Caki2 (cell line): Measurements from ENCODE around the gene KRTAP10-6. TPM values are rescaled to one million over a fixed set of nuclear protein-coding genes. Genes with fewer than 3 reads are reported as not detected.
"Not testable (repeated sequence)": the region's sequence is repeated elsewhere in the genome, so short reads cannot be mapped to it uniquely, and the experiment has no call there.

Experiments used
- DNase-seq: peaks from one replicate; pipeline ENCODE4 v3.0.0-alpha.2; 2015; ENCODE audit warnings: low read depth
- in situ Hi-C: cut with HindIII; loops from 2 replicates; pipeline ENCODE4 v1.10.0; 2016; ENCODE audit warnings: low sequenced_read_pairs, low pct_unique_long_range_greater_than_20kb, mixed read lengths
- total RNA-seq: library from RNA; depleted of rRNA; stranded (reverse); fragments of >200 nt; shearing (Covaris generic); gene quantifications from 2 replicates; pipeline ENCODE4 v1.2.3, GENCODE V29; 2014; ENCODE audit warnings: low replicate concordance

Gene KRTAP10-6
- total RNA-seq, 1 experiment from 2014 or later, result not detected

DNA sequence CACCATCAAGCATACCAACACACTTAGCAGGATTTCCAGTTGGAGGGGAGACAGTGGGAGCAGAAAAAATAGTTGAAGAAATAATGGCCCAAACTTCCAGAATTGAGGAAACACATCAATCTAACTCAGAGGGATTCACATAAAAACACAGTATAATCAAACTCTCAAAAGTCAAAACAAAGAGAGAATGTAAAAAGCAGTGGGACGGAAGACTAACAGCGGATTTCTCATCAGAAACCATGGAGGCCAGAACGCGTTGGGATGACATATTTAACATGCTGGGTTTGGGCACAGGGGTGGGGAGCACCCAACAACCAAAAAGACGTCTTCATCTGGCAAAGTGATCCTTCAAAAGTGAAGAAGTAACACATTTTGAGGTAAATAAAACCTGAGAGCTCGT lies 27.6 kb upstream of the KRTAP10-6 start:
- in situ Hi-C loops, result no loop called here
- DNase-seq, result no peak

GRCh38 chr21:44618909-44619308 lies 26.6 kb upstream of the KRTAP10-6 start:
- in situ Hi-C loops, result no loop called here
- DNase-seq, result no peak

GRCh38 chr21:44618504-44618903 lies 26.2 kb upstream of the KRTAP10-6 start:
- in situ Hi-C loops, result no loop called here
- no peak for DNase-seq

DNA sequence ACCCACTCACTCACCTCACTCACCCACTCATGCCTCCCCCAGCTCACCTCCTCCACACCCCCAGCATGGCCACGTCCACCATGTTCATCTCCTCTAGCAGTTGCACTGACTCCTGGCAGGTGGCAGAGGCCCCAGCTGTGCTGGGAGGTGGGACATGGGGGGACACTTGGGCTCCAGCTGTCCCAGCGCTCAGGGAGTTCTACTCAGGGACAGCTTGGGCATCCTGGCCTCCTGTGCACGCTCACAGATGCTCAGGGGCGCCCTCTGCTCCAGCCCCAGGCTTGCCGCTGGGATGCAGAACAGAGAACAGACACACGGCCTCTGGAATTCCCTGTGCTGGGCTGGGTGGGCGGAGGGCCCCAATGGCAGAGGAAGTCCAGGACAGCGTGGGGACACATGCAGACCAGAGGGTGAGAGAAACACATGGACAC lies 24.8 kb upstream of the KRTAP10-6 start:
- DNase-seq, result no peak
- in situ Hi-C loops, result no loop called here

DNA sequence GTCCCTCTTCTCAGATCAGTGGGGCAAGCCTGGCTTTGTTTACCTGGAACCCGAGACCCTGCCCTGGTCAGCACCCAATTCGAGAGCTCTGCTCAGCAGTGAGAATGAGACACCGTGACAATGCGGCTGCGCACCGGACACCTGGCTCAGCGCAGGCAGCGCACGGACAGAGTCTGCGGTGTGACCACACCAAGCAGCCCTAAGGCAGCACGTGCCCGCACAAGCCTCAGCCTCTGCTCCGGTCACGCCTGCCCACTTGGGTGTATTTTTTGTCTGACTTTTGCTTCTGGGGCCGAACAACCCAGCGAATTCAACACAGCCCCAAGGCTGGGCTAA lies 24.3 kb upstream of the KRTAP10-6 start:
- DNase-seq, result no peak
- in situ Hi-C loops, result no loop called here

DNA sequence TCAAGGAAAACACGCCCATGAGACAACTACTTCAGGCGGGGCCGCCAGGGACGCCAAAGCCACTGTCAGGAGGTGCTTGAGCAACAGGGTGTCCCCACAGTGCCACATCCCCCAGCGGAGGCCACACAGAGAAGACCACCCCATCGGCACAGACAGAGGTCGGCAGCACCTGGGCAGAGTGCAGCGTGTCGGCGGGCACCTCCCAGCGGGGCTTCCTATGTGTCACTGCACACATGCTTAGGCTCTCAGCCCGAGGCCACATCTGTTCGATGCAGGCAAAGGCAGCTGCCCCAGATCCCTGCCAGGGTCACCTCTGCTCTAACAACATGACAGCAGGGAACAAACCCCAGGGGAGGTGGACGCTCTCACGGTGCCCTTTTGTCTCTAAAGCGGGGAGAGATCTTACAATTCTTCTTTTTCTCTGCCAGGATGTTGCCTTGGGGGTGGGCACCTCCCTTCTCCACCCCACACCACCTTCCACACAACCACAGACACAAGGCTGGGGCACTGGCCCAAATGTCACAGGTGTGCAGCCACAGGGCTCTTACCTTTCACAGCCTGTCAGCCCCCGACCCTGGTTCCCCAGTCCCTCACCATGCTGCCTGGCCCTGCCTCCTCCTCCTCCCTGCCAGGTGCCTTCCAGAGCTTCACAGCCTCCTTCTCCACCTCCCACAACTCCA lies 23.7 kb upstream of the KRTAP10-6 start:
- in situ Hi-C loops, result no loop called here

GRCh38 chr21:44615466-44615865 lies 23.2 kb upstream of the KRTAP10-6 start:
- in situ Hi-C loops, result no loop called here

More for the DNA sequence above, 23.7 kb upstream of the KRTAP10-6 start:
- DNase-seq, result no peak

GRCh38 chr21:44614961-44615391 lies 22.7 kb upstream of the KRTAP10-6 start:
- DNase-seq, result no peak
- in situ Hi-C loops, result no loop called here

More at GRCh38 chr21:44615466-44615865, 23.2 kb upstream of the KRTAP10-6 start:
- DNase-seq, result no peak

GRCh38 chr21:44614161-44614631 lies 21.9 kb upstream of the KRTAP10-6 start:
- in situ Hi-C loops, result no loop called here
- no peak for DNase-seq

DNA sequence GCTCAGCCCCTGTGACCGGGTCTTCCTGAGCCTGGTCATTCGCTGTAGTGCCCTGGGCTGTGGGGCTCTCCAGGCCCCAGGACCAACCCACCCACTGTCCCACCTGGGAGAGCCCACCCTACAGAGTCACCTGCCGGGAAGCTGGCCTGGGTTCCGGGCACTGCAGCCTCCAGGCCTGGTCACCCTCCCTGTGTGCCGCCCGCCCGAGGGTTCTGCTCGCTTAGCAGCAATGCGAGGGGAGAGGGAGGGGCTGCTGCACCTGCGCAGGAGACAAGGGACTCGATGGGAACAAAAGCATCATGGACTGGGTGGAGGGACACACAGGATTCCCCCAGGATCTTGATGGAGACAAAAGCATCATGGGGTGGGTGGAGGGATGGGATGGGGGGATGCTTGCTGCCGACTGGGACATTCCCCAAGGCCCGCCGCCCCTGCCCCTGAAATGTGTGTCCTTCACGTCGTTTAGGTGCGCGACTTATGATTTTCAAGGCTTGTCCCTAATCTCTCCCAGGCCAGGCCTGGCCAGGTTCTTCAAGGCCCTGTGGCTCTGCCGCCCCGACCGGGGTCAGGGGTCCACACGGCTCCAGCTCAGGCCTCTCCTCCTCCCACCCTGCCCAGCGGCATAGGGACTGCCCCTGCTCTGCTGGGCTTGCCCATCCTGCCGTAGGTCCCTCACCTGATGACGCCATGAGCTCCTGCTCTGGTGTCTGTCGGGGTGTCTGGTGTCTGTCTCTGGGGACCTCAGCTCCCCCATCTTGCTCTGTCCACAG lies 21.3 kb upstream of the KRTAP10-6 start:
- in situ Hi-C loops, result no loop called here
- no peak for DNase-seq

GRCh38 chr21:44612669-44613229 lies 20.4 kb upstream of the KRTAP10-6 start:
- in situ Hi-C loops, result no loop called here
- DNase-seq, result no peak

- in situ Hi-C loops, result no loop called here
- DNase-seq, result no peak
These were observed 19.8 kb upstream of the KRTAP10-6 start, which contains the start of gene KRTAP10-8 for GRCh38 chr21:44612029-44612486. Gene KRTAP10-8 (plus strand): TSS chr21:44612079. CDS start chr21:44612101, 22 bp downstream.

DNA sequence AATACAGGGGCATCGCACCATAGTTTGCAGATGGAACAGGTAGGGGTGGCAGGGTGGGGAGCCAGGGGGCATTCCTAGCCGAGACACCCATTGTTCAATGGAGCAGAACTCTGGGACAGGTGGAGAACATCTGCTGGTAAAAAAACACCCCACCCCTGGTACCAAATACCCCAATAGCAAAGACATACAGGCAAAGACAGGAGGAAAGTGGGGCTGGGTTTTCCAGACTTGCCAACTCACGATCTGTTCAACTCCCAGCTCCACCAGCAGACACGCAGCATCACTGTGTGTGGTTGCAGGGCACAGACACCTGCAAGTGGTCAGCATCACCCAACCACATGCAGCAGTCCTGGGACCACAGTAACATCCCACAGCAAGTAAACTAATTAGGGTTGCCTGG lies 19.2 kb upstream of the KRTAP10-6 start:
- DNase-seq, result no peak
- in situ Hi-C loops, result no loop called here

GRCh38 chr21:44610157-44610843 lies 18.0 kb upstream of the KRTAP10-6 start:
- DNase-seq, in situ Hi-C loops: not testable (repeated sequence)

DNA sequence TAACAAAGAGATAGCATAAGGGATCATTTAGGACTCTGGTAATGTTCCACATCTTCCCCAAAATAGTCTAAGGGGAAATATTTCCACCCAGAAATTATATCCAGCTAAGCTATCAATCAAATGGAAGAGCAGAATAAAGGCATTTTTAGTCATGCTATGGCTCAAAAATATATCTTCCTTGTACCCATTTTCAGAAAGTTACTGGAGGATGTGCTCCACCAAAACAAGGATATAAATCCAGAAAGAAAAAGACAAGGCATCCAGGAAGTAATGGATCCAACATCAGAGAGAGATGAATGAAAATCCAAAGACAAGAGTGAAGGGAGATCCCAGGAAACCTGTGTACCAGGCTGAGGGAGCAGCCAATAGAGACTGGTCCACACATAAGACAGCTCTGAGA lies 16.9 kb upstream of the KRTAP10-6 start:
- in situ Hi-C loops, result no loop called here
- DNase-seq, result no peak

GRCh38 chr21:44606495-44606894 lies 14.2 kb upstream of the KRTAP10-6 start:
- in situ Hi-C loops, result no loop called here
- DNase-seq, result no peak

DNA sequence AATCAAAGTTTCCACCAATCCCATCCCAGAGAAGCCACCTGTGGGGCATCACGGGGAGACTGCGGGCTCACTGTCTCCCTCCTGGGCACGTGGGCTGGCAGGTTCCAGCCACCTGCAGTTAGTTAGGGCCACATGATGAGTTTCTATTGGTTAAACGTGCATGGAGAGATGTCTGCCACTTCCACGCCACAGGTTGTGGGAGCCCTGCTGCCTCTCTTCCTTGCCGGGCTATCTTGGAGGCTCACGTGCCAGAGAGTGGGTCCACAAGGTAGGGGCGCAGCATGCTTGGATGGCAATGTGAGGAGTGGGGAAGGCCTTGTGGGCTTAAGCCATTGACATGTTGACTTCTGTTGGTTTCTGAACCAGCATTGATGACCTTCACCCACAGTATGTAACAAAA lies 11.6 kb upstream of the KRTAP10-6 start:
- in situ Hi-C loops, result no loop called here
- no peak for DNase-seq

DNA sequence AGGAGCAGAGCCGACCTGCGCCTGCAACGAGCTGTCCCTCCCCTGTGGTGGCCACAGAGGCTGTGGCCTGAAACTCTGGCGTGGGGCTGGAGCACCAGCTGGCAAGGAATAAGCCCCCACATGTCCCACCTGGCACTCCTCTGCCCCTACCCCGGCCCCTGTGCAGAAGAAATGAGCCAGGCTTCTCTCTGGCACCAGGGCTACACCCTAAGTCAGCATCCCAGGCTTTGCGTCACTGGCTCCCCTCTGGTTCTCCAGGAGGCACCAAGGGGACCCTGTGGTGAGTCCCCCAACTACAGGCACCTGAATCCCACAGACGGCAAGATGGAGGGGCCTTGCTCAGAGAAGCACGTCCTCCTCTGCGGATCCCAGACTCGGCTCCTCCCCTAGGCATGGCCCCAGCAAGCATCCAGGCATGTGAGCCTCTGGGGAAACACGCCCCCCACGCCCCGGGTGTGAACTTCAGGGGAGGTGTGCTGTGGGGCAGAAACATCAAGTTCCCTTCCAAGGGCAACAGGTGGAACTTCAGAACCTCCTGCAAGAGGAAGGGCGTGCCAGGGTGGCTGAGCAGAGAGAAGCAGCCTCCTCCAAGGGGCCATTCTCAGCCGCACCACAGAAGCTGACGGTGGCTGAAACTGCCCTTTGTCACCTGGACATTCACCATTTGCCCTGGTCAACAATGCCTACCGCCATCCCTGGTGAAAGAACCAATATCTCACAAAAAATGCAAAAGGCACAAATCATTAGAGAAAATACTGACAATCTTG lies 11.0 kb upstream of the KRTAP10-6 start:
- DNase-seq, result no peak
- in situ Hi-C loops, result no loop called here
